Measurements from ENCODE around the gene ZNF324B. TPM values are rescaled to one million over a fixed set of nuclear protein-coding genes. Genes with fewer than 3 reads are reported as not detected.
A peak's percentile ranks its signal among the peaks of the same experiment; 100 is the strongest.

ZNF324B gene
- total and polyA plus RNA-seq, 7 donors: 2.5 to 8.9 (median 4.5) TPM

GRCh38 chr19:58407658-58408151 lies 43.7 kb upstream of the ZNF324B start:
- H3K27ac ChIP-seq: peak overlapping the region; percentile 79
- WGBS, 3 donors: 7 to 10% (median 10%) methylated on average over 22 of the region's 22 CpGs

GRCh38 chr19:58408152-58409009 lies 43.0 kb upstream of the ZNF324B start, which contains the start of gene ZNF584:
Gene ZNF584 (plus strand): TSS chr19:58408649. CDS start chr19:58409148, 499 bp downstream.
- H3K36me3 ChIP-seq (ENCODE audit: insufficient read depth in 1 of 2, low read depth in 1 of 2): peaks cover 0 to 12% of the 10 kb centered on the region in 2 donors
- peak; percentile 95 to 97 for DNase-seq
- ATAC-seq: peak; percentile 98 to 99 (median 98)
- no peaks in the 10 kb centered on the region for H3K9me3 ChIP-seq
- 0% methylated on average over 63 to 100 of the region's 100 CpGs for WGBS, 3 donors
- peak within 1 kb of the TSS; percentile 86 for H3K4me3 ChIP-seq
- H3K4me1 ChIP-seq: peaks cover 11% of the 10 kb centered on the region
- no peaks in the 10 kb centered on the region for H3K27me3 ChIP-seq (ENCODE audit: insufficient read depth in 3 of 3, low read length in 2 of 3)
- intact Hi-C loops (cut with DNase I): loop anchor here in 1 of 2 donors (1.0 kb wide), 1 partner anchor 43 kb away; the partner anchor contains the start of gene ZNF324B
- peak within 1 kb of the TSS; percentile 79 for H3K27ac ChIP-seq
- no peak for TF ChIP-seq CTCF (IDR thresholded peaks at IDR 0.05)

More at GRCh38 chr19:58407658-58408151, 43.7 kb upstream of the ZNF324B start:
- TF ChIP-seq CTCF (IDR thresholded peaks at IDR 0.05): no peak
- DNase-seq (no peak), ATAC-seq (peak; percentile 6 to 31 (median 22))
- H3K27me3 ChIP-seq (ENCODE audit: insufficient read depth in 3 of 3, low read length in 2 of 3): no peaks in the 10 kb centered on the region
- intact Hi-C loops (cut with DNase I): loop anchor here in 1 of 2 donors (1.0 kb wide), 1 partner anchor 44 kb away; the partner anchor contains the start of gene ZNF324B
- H3K9me3 ChIP-seq: no peaks in the 10 kb centered on the region
- H3K4me3 ChIP-seq: peak overlapping the region; percentile 86
- H3K36me3 ChIP-seq (ENCODE audit: insufficient read depth in 1 of 2, low read depth in 1 of 2): peaks cover 0 to 10% of the 10 kb centered on the region in 2 donors
- H3K4me1 ChIP-seq: peaks cover 11% of the 10 kb centered on the region

- 2 to 3% (median 3%) methylated on average over 34 of the region's 34 CpGs for WGBS, 3 donors
- Histone ChIP-seq H3K27ac (peak overlapping the region; percentile 79), H3K27me3 (ENCODE audit: insufficient read depth in 3 of 3, low read length in 2 of 3) (no peaks in the 10 kb centered on the region), H3K4me3 (peak overlapping the region; percentile 86), H3K4me1 (peaks cover 11% of the 10 kb centered on the region), H3K36me3 (ENCODE audit: insufficient read depth in 1 of 2, low read depth in 1 of 2) (peaks cover 0 to 12% of the 10 kb centered on the region in 2 donors), H3K9me3 (no peaks in the 10 kb centered on the region)
- TF ChIP-seq CTCF (IDR thresholded peaks at IDR 0.05): no peak
- intact Hi-C loops (cut with DNase I): no loop called here
- peak; percentile 18 to 31 (median 26) for ATAC-seq
- no peak for DNase-seq
Observed at GRCh38 chr19:58409010-58409790, 42.2 kb upstream of the ZNF324B start.

- no peak for TF ChIP-seq CTCF (IDR thresholded peaks at IDR 0.05)
- Histone ChIP-seq H3K9me3 (no peaks in the 10 kb centered on the region), H3K36me3 (ENCODE audit: insufficient read depth in 1 of 2, low read depth in 1 of 2) (peaks cover 7 to 70% of the 10 kb centered on the region in 2 donors), H3K4me3 (no peak overlapping the region), H3K27ac (no peak overlapping the region), H3K27me3 (ENCODE audit: insufficient read depth in 3 of 3, low read length in 2 of 3) (no peaks in the 10 kb centered on the region), H3K4me1 (no peaks in the 10 kb centered on the region)
- intact Hi-C loops (cut with DNase I): no loop called here
- WGBS, 3 donors: 95 to 97% (median 96%) methylated on average over 5 of the region's 5 CpGs
- DNase-seq (no peak), ATAC-seq (no peak)
Observed at GRCh38 chr19:58416604-58417003, 34.8 kb upstream of the ZNF324B start.

Data from psoas muscle (tissue), 8 donors.